OCI-M2 (cell line): ENCODE data around the gene RFX2.
"Not testable (repeated sequence)": the region's sequence is repeated elsewhere in the genome, so short reads cannot be mapped to it uniquely, and the experiment has no call there.

Experiments
- DNase-seq: peaks from one replicate; lab custom pipeline; 2025; ENCODE audit not compliant: unreplicated experiment; lab: John Stamatoyannopoulos, UW

The RFX2 gene

GRCh38 chr19:5993648-5994358, 116.5 kb downstream of the RFX2 start:
- DNase-seq: no peak

- no peak for DNase-seq
Measured at GRCh38 chr19:5993201-5993600, 117.1 kb downstream of the RFX2 start.

GRCh38 chr19:5992756-5993155, 117.5 kb downstream of the RFX2 start:
- no peak for DNase-seq

GRCh38 chr19:5991244-5991838, 119.0 kb downstream of the RFX2 start:
- no peak for DNase-seq

- DNase-seq: no peak
Measured at GRCh38 chr19:5990289-5990797, 120.0 kb downstream of the RFX2 start.

GRCh38 chr19:5989388-5990074, 120.8 kb downstream of the RFX2 start:
- DNase-seq: no peak

GRCh38 chr19:5988517-5989387, 121.5 kb downstream of the RFX2 start:
- no peak for DNase-seq

GRCh38 chr19:5987077-5987818, 123.1 kb downstream of the RFX2 start:
- DNase-seq: peak; percentile 16

- DNase-seq: not testable (repeated sequence)
Measured at GRCh38 chr19:5985837-5986236, 124.5 kb downstream of the RFX2 start.

GRCh38 chr19:5985098-5985783, 125.1 kb downstream of the RFX2 start:
- no peak for DNase-seq

- no peak for DNase-seq
Measured at GRCh38 chr19:5984600-5984999, 125.7 kb downstream of the RFX2 start.

- no peak for DNase-seq
Measured at GRCh38 chr19:5983367-5983955, 126.8 kb downstream of the RFX2 start.

- no peak for DNase-seq
Measured at GRCh38 chr19:5978606-5979552, 131.4 kb downstream of the RFX2 start.

- peak; percentile 66 for DNase-seq
Measured at GRCh38 chr19:5977785-5978605, 132.3 kb downstream of the RFX2 start, which contains the start of gene RANBP3. TSS of gene RANBP3 (minus strand) at chr19:5978140. CDS start at chr19:5978082, 58 bp downstream.

- no peak for DNase-seq
Measured at GRCh38 chr19:5977222-5977784, 133.0 kb downstream of the RFX2 start.

GRCh38 chr19:5976768-5977167, 133.5 kb downstream of the RFX2 start:
- no peak for DNase-seq

GRCh38 chr19:5975388-5975728, 134.9 kb downstream of the RFX2 start:
- DNase-seq: no peak
